Kidney tubule cell (primary cell): Measurements from ENCODE around the gene NSMCE3.

ENCODE experiments used
- DNase-seq: peaks from one replicate; pipeline ENCODE4 v3.0.0-alpha.2; 2018; ENCODE audit warnings: low spot score

Gene NSMCE3

GRCh38 chr15:29269485-29270168 lies at the start of gene NSMCE3:
Gene NSMCE3, minus strand, starts transcription at chr15:29269822. Its CDS starts 117 bp downstream, at chr15:29269705.
- peak; percentile 88 for DNase-seq

- no peak for DNase-seq
Observed at GRCh38 chr15:29316422-29316821, 46.8 kb upstream of the NSMCE3 start.

GRCh38 chr15:29312387-29312786 lies 42.8 kb upstream of the NSMCE3 start:
- peak; percentile 65 for DNase-seq

- no peak for DNase-seq
Observed at GRCh38 chr15:29311696-29312095, 42.1 kb upstream of the NSMCE3 start.

GRCh38 chr15:29309139-29309538 lies 39.5 kb upstream of the NSMCE3 start:
- no peak for DNase-seq

GRCh38 chr15:29308299-29308698 lies 38.7 kb upstream of the NSMCE3 start:
- DNase-seq = no peak

GRCh38 chr15:29305556-29305955 lies 35.9 kb upstream of the NSMCE3 start:
- no peak for DNase-seq

GRCh38 chr15:29302871-29303270 lies 33.2 kb upstream of the NSMCE3 start:
- DNase-seq = no peak

GRCh38 chr15:29299784-29300183 lies 30.2 kb upstream of the NSMCE3 start:
- DNase-seq = no peak

GRCh38 chr15:29299331-29299730 lies 29.7 kb upstream of the NSMCE3 start:
- no peak for DNase-seq

GRCh38 chr15:29294732-29295325 lies 25.2 kb upstream of the NSMCE3 start:
- no peak for DNase-seq

- DNase-seq = no peak
Observed at GRCh38 chr15:29291067-29291845, 21.6 kb upstream of the NSMCE3 start.

GRCh38 chr15:29289173-29289572 lies 19.6 kb upstream of the NSMCE3 start:
- no peak for DNase-seq

GRCh38 chr15:29285386-29285785 lies 15.8 kb upstream of the NSMCE3 start:
- DNase-seq = no peak

- no peak for DNase-seq
Observed at GRCh38 chr15:29283381-29283780, 13.8 kb upstream of the NSMCE3 start.

- no peak for DNase-seq
Observed at GRCh38 chr15:29280514-29280913, 10.9 kb upstream of the NSMCE3 start.

GRCh38 chr15:29278436-29279105 lies 8.9 kb upstream of the NSMCE3 start:
- DNase-seq = peak; percentile 95

- peak; percentile 33 for DNase-seq
Observed at GRCh38 chr15:29276366-29276765, 6.7 kb upstream of the NSMCE3 start.

- DNase-seq = no peak
Observed at GRCh38 chr15:29275855-29276254, 6.2 kb upstream of the NSMCE3 start.

GRCh38 chr15:29274946-29275345 lies 5.3 kb upstream of the NSMCE3 start:
- DNase-seq = no peak

- no peak for DNase-seq
Observed at GRCh38 chr15:29272219-29272618, 2.6 kb upstream of the NSMCE3 start.

GRCh38 chr15:29270976-29271375 lies 1.4 kb upstream of the NSMCE3 start:
- DNase-seq = no peak
